ENCODE data around the gene NT5C3B. TPM values are rescaled to one million over a fixed set of nuclear protein-coding genes. Genes with fewer than 3 reads are reported as not detected.

NT5C3B gene
- total RNA-seq, 1 experiment from 2014 or later: 78.8 TPM

DNA sequence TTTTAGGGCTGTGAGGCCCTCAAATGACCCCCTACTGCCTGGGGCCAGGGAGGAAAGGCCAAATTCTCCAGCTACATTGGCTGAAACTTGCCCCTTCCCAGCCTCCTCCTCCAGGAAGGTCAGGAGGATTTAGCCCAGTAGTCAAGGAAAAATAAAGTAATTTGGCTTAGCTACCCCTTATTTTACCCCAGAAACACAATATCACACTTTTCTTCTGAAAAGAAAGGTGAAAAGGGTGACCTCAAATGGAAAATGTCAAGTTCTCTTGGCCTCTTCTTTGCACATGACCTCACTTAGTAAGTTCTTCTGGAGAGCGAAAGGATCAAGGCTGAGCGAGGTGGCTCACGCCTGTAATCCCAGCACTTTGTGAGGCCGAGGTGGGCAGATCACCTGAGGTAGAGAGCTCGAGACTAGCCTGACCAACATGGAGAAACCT is 41.5 kb downstream of the NT5C3B start:
- no peak overlapping the region for H3K4me2 ChIP-seq (ENCODE audit: low read length)
- no peaks in the 10 kb centered on the region for H3F3A ChIP-seq (ENCODE audit: low read length, unreplicated experiment)
- no peaks in the 10 kb centered on the region for H4K20me1 ChIP-seq (ENCODE audit: low read length)
- H3K9me2 ChIP-seq (replicated peaks; ENCODE audit: low read length): no peaks in the 10 kb centered on the region
- DNase-seq (no peak), ATAC-seq (no peak)
- no peak overlapping the region for H3K4me3 ChIP-seq (ENCODE audit: low read length)
- H3K9ac ChIP-seq (ENCODE audit: low read length): no peak overlapping the region
- no peak overlapping the region for H3K27ac ChIP-seq (ENCODE audit: low read length)
- intact Hi-C loops (cut with micrococcal nuclease): no loop called here
- BruUV-seq (replicated peaks): no TSS peak
- H3K9me3 ChIP-seq (ENCODE audit: low read length): no peaks in the 10 kb centered on the region
- H2AFZ ChIP-seq (ENCODE audit: low read length): no peak overlapping the region
- CTCF ChIA-PET: no interaction called here
- POLR2A ChIA-PET (ENCODE audit: unreplicated experiment): no interaction called here
- no peaks in the 10 kb centered on the region for H3K27me3 ChIP-seq (ENCODE audit: low read length)
- H3K4me1 ChIP-seq (ENCODE audit: insufficient read depth, low read length): peaks cover 34% of the 10 kb centered on the region
- TF ChIP-seq EZH2phosphoT487 (IDR thresholded peaks at IDR 0.05; ENCODE audit: borderline replicate concordance, low read length): no peak
- TF ChIP-seq EZH2 (IDR thresholded peaks at IDR 0.05; ENCODE audit: low read length, unreplicated experiment): no peak
- TF ChIP-seq CTCF (conservative IDR thresholded peaks at IDR 0.05; ENCODE audit: low read depth, low read length): no peak
- H3K79me2 ChIP-seq (ENCODE audit: low read length): no peaks in the 10 kb centered on the region
- H3K36me3 ChIP-seq (ENCODE audit: low read depth, low read length): no peaks in the 10 kb centered on the region

DNA sequence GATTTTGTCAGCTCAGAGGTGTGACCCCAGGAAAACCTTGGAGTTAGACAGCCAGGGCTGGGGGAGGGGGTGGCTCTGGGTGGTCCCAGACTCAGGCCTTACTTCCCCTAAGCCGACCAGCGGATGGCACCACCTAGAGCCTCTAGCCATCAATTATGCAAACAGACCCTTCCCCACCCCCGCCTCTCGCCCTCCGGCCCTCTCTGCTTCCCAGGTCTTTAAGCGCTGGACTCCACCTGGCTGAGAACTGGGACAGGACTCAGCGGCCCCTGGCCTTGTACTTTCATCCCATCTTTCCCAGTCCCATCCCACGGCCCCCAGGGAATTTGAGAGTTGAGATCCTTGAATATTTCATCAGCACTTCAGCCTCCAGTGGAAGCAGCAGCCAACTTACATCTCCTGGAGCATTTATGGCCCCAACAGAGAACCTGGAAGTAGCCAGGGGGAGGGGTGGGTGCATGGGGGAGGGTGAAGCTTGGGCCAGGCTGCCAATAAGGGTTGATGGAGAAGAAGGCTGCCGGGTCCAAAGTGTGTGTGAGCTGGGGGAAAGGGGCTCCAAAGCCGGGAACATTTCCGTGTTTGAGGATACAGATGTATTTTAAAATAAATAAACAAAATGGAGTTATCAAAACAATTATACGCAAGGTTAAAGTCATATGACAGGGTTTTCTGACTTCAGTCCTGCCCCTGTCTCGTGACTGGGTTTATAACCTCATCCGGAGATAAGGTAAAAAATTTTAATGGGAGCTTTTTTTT is 42.1 kb downstream of the NT5C3B start:
- H3K79me2 ChIP-seq (ENCODE audit: low read length): no peaks in the 10 kb centered on the region
- H3K36me3 ChIP-seq (ENCODE audit: low read depth, low read length): no peaks in the 10 kb centered on the region
- peaks cover 32% of the 10 kb centered on the region for H3K4me1 ChIP-seq (ENCODE audit: insufficient read depth, low read length)
- peak overlapping the region; percentile 95 for H3K27ac ChIP-seq (ENCODE audit: low read length)
- CTCF ChIA-PET: no interaction called here
- H3K9me3 ChIP-seq (ENCODE audit: low read length): no peaks in the 10 kb centered on the region
- no TSS peak for BruUV-seq (replicated peaks)
- H3K9ac ChIP-seq (ENCODE audit: low read length): peak overlapping the region; percentile 59
- no peak overlapping the region for H2AFZ ChIP-seq (ENCODE audit: low read length)
- DNase-seq (no peak), ATAC-seq (no peak)
- peak overlapping the region; percentile 77 for H3K4me2 ChIP-seq (ENCODE audit: low read length)
- H3K4me3 ChIP-seq (ENCODE audit: low read length): peak overlapping the region; percentile 11; the same call in 1 of the 2 replicates
- H4K20me1 ChIP-seq (ENCODE audit: low read length): no peaks in the 10 kb centered on the region
- intact Hi-C loops (cut with micrococcal nuclease): no loop called here
- no peaks in the 10 kb centered on the region for H3K9me2 ChIP-seq (replicated peaks; ENCODE audit: low read length)
- no peaks in the 10 kb centered on the region for H3K27me3 ChIP-seq (ENCODE audit: low read length)
- POLR2A ChIA-PET (ENCODE audit: unreplicated experiment): no interaction called here
- no peak for TF ChIP-seq CTCF (conservative IDR thresholded peaks at IDR 0.05; ENCODE audit: low read depth, low read length)
- TF ChIP-seq EZH2 (IDR thresholded peaks at IDR 0.05; ENCODE audit: low read length, unreplicated experiment): no peak
- no peak for TF ChIP-seq EZH2phosphoT487 (IDR thresholded peaks at IDR 0.05; ENCODE audit: borderline replicate concordance, low read length)
- H3F3A ChIP-seq (ENCODE audit: low read length, unreplicated experiment): no peaks in the 10 kb centered on the region
